ENCODE data around the gene VWA3B.

- TF ChIP-seq EHMT2 (IDR thresholded peaks at IDR 0.05; ENCODE audit: low read depth) (no peak), CTCF (IDR thresholded peaks at IDR 0.05) (no peak), MAFK (IDR thresholded peaks at IDR 0.05; ENCODE audit: partially characterized antibody) (no peak), POLR2A (IDR thresholded peaks at IDR 0.05; ENCODE audit: low read length) (no peak), CEBPB (IDR thresholded peaks at IDR 0.05) (no peak), HMGXB4 (CRISPR knock-in tag; IDR thresholded peaks at IDR 0.05; ENCODE audit: borderline replicate concordance) (no peak), HOXA7 (CRISPR knock-in tag; IDR thresholded peaks at IDR 0.05) (no peak), EP300 (IDR thresholded peaks at IDR 0.05) (no peak), NFE2L2 (conservative IDR thresholded peaks at IDR 0.05; ENCODE audit: low read length) (no peak), HDAC2 (IDR thresholded peaks at IDR 0.05) (no peak), HOXB5 (CRISPR knock-in tag; IDR thresholded peaks at IDR 0.05) (no peak), CHD2 (IDR thresholded peaks at IDR 0.05; ENCODE audit: low read length, partially characterized antibody) (no peak), RFX5 (IDR thresholded peaks at IDR 0.05) (no peak), PBX3 (IDR thresholded peaks at IDR 0.05) (no peak)
Measured at GRCh38 chr2:98233941-98234340, 147.0 kb downstream of the VWA3B start.
